Measurements from ENCODE around the gene P4HB.

P4HB gene

DNA sequence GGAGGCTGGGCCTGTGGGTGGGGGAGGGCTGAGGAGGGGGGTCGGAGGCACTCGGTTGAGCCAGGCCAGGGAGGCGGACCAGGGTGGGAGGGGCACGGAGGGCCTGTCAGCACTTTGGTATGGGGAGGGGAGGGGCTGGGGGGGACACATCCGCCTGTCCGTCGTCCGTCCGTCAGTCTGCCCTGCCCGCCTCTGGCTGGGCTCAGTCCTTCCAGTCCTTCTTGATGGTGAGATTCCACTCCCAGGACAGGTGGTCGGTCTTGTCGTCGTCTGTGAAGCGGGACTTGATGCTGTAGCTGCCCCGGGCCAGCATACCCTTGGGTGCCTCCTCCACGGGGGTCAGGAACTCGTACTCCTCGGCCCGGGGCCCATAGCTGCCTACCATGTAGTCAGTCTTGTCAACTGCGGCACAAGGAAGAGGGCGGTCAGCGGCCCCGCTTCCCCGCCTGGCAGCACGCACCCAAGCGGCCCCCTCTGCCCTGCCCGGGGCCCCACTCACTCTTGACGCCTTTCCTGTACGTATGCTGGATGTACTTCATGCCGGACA lies 8.4 kb upstream of the P4HB start:
- no peak for DNase-seq (ENCODE audit: low read depth in 3 of 3)

DNA sequence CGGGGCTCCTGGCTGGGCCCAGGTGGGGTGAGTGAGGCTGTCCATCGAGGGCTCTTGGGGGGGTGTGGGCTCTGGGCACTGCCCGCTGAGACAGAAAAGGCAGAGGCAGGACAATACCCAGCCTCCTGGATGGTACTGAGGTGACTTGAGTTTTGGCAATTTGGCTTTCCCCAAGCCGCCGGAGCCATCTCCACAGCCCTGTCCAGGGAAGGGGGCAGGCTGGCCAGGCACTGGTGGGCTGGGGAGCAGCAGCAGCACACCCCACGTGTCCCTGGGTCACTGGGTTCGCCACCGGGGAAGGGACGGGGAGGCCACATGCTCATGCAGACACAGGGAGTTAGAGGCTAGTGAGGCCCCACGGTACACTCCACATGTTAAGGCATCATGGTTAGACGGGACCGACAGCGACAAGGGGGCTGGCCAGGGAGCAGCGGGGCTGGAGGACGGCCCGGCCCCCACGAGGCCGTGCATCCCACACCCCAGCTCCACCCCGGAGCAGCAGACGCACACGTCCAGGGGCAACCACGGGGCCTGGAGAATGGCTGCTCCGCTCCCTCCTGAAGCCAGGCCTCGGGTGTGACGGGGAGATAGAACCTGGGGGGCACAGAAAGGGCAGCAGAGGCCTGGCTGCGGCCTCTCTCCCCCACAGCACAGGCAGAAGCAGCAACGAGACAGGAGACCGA lies 7.8 kb upstream of the P4HB start:
- no peak for DNase-seq (ENCODE audit: low read depth in 3 of 3)

- DNase-seq (ENCODE audit: low read depth in 3 of 3), result no peak
Measured at GRCh38 chr17:81867170-81867990, 7.0 kb upstream of the P4HB start.

- no peak for DNase-seq (ENCODE audit: low read depth in 3 of 3)
Measured at GRCh38 chr17:81866440-81867169, 6.3 kb upstream of the P4HB start.

GRCh38 chr17:81865733-81866439 lies 5.6 kb upstream of the P4HB start:
- no peak for DNase-seq (ENCODE audit: low read depth in 3 of 3)

- no peak for DNase-seq (ENCODE audit: low read depth in 3 of 3)
Measured at GRCh38 chr17:81865358-81865732, 5.0 kb upstream of the P4HB start.

GRCh38 chr17:81863833-81864768 lies 3.8 kb upstream of the P4HB start:
- no peak for DNase-seq (ENCODE audit: low read depth in 3 of 3)

DNA sequence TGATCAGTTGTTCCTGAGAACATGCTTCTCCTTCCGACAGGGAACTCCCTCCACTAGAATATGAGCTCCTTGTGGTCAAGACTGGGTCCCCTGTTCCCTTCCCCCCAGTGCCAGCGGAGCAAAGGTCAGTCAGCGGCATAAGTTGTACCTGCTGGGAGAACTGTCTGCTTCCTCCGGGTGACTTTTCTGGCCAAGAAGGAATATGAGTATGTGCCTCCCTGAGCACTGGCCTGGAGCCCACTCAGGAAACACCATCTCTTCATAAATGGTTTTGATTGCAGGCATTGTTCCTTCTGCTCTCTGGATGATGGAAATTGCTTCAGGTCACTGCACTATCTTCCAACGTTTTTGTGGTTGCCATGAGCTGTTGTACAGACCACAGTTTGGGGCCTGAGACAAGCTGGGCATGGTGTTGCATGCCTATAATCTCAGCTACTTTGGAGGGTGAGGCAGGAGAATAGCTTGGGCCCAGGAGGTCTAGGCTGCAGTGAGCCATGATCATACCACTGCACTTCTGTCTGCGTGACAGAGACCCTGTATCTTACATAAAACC lies 2.9 kb upstream of the P4HB start:
- DNase-seq (ENCODE audit: low read depth in 3 of 3), result no peak

- DNase-seq (ENCODE audit: low read depth in 3 of 3), result peak; percentile 98 to 99 (median 99)
Measured at GRCh38 chr17:81860756-81861568, 627 bp upstream of the P4HB start.

DNA sequence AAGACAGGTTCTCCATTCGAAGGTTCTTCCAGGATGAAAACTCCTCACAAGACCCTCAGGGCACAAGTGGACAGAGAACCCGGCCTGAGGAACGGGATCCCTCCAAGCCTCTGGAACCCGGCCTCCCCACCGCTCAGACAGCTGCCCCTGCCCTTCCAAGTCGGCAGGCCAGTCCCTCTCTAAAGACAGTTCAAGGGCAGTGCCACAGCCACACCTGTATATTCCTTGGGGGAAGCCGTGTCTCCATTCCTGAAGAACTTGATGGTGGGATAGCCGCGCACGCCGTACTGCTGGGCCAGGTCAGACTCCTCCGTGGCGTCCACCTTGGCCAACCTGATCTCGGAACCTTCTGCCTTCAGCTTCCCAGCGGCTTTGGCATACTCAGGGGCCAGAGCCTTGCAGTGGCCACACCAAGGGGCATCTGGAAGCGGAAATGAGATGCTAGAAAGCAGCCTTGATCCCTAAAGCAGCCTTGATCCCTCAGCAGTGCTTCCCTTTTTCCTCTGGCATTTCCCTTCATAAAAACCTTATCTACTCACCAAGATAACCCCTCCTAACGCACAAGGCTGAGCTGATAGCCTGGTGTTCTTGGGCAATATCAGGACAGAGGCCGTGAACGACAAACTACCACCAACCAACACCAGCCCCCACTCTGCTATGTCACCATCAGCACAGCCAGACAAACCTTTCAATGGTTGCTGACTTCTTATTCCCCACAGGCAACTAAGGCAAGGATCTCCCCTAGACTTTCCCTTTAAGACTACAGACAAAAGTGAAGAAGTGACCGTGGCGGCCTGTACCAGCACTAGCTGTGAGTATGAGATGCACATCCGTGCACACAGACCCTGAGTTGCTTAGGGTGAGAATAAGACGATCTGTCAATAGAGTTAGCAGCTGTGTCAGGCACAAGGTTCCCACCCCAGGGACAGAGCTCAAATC lies 1.1 kb downstream of the P4HB start:
- no peak for DNase-seq (ENCODE audit: low read depth in 3 of 3)

GRCh38 chr17:81858170-81858966 lies 2.0 kb downstream of the P4HB start:
- no peak for DNase-seq (ENCODE audit: low read depth in 3 of 3)

GRCh38 chr17:81854974-81855774 lies 5.2 kb downstream of the P4HB start:
- DNase-seq (ENCODE audit: low read depth in 3 of 3), result no peak

GRCh38 chr17:81852237-81852636 lies 8.1 kb downstream of the P4HB start:
- DNase-seq (ENCODE audit: low read depth in 3 of 3), result no peak

- DNase-seq (ENCODE audit: low read depth in 3 of 3), result no peak
Measured at GRCh38 chr17:81851423-81851822, 8.9 kb downstream of the P4HB start.

DNA sequence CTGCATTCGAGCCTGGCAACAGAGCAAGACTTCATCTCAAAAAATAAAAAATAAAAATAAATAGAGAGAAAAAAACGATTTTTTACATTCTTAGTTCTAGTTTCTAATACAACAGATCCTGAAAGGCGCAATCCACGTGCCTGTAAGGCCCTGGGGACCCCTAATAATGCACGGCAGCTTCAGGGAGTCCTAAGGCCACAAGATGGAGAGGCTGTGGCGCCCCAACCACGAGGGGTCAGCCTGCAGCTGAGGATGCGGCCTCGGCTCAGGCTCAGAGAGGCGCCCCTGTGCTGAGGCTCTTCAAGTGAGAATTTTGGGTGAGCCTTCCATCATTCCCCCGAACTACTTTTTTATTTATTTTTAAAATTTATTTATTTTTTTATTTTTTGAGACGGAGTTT lies 10.9 kb downstream of the P4HB start:
- no peak for DNase-seq (ENCODE audit: low read depth in 3 of 3)
